Measurements from ENCODE around the gene MYOZ3.

GRCh38 chr5:150630461-150631325 lies 30.4 kb upstream of the MYOZ3 start:
- TF ChIP-seq CTCF (conservative IDR thresholded peaks at IDR 0.05): no peak
- no peak for TF ChIP-seq EZH2 (IDR thresholded peaks at IDR 0.05; ENCODE audit: low read depth)
